HG02623 (cell line): ENCODE results near the gene ASCC1.

Experiments used
- ATAC-seq: cut with Tn5 transposase; IDR thresholded peaks from one replicate; pipeline ENCODE4 v1.9.1; 2021; ENCODE audit warnings: moderate library complexity; ENCODE audit not compliant: unreplicated experiment

The ASCC1 gene, protein sequence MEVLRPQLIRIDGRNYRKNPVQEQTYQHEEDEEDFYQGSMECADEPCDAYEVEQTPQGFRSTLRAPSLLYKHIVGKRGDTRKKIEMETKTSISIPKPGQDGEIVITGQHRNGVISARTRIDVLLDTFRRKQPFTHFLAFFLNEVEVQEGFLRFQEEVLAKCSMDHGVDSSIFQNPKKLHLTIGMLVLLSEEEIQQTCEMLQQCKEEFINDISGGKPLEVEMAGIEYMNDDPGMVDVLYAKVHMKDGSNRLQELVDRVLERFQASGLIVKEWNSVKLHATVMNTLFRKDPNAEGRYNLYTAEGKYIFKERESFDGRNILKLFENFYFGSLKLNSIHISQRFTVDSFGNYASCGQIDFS

DNA sequence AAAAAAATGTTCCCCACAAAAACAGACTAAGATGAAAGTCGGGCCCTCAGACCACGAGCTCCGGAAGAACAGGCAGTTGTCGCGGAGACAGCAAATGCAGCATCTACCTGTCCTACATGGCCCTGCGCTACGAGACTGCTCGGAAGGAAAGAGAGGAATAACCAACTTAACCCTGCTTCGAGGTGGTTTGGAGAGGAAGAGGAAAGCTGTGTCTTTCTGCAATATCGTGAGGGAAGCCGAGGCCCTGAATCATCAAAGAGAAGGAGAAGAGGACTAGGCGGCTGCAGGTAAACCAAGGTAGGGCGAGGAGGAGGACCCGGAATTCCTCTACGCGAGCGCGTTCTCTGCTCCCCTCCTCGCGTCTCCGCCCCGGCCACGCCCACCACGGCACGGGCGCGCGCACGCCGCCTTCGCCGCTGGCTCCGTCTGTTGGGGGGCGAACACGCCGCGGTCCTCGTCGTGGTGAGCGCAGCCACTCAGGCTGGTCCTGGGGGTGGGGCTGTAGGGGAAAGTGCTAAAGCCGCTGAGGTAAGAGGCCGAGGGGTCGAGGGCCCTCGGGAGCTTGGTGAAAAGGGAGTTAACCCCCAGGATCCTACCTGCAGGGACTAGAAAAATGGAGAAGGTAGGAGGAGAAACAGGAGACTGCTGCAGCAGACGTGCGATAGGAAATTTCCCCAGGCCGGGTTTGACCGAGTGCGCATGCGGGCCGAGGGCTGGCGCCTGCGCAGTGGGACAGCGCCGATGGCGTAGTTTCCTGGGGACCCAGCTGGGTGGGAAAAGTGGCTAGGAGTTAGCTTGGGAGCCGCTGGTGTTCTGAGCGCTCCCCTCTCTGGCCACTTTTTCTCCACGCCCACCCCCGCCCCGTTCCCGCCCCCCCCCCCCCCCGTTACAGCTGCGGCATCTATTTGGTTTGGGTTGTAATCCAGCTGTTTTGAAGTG lies at the start of gene ASCC1, which contains the start of gene ANAPC16:
Gene ASCC1 (minus strand): TSS at position 666 of the 939 bp plus-strand sequence. CDS start 2,978 bp downstream, outside the sequence.
Gene ANAPC16 (plus strand): TSS at position 402 of the 939 bp plus-strand sequence. CDS start 7,903 bp downstream, outside the sequence.
- ATAC-seq = peak; percentile 76

DNA sequence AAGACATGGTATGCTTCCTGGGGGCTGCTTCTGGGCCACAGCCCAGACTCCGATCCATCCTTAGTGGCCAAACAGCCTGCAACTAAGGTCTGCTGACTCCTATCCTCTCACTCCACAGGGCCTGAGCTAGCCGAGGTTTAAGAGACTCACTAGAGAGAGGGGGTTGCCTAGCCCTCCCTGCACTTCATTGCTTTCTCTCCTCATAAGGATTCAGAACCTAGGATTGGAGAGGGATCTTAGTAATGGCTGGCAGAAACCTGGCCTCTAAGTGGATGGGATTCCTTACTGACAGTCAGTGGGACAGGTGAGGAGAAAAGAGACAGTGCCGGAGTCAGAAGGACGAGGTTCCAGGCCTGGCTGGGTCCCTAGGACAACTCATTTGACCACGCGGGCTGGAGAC lies 49.4 kb upstream of the ASCC1 start:
- no peak for ATAC-seq

DNA sequence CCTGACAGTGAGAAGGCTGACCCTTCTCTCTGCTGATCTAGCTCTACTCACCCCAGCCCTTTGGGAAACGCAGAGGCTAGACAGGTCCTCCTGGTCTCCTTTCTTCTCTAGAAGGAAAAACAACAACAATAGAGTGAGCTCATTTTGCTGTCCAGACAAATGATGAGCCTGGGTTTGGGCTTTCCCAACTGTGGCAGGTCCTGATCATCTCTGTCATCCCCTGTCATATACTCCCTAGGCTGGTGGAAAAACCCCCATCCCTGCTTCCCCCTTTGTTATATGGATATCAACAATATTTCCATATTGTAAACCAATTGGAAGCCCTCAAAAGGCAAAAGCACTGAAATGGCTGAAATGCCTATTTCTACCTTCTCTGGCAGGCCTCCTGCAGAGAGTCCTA lies 48.5 kb upstream of the ASCC1 start:
- ATAC-seq = no peak

DNA sequence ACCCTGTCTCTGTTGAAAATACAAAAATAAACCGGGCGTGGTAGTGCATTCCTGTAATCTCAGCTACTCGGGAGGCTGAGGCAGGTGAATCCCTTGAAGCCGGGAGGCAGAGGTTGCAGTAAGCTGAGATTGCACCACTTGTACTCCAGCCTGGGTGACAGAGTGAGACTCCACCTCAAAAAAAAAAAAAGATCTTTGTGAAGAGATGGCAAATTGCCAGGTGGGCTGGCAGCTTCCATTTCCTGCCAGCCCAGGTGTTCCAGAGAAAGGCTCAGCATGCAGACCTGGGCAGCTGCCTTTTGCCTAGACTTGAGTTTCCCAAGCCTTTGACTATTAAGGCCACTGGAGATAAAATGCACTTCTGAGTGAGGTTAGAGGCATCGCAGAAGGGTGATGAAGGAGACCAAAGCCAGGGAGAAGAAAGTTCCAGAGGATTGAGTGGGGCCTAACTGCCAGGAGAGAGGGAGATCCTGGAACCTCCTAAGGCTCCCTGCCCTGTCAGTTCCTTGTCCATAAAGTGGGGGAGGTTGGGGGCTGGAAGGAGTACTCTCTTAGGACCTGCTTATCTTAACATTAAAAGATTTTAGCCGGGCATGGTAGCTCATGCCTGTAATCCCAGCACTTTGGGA lies 47.7 kb upstream of the ASCC1 start:
- no peak for ATAC-seq

DNA sequence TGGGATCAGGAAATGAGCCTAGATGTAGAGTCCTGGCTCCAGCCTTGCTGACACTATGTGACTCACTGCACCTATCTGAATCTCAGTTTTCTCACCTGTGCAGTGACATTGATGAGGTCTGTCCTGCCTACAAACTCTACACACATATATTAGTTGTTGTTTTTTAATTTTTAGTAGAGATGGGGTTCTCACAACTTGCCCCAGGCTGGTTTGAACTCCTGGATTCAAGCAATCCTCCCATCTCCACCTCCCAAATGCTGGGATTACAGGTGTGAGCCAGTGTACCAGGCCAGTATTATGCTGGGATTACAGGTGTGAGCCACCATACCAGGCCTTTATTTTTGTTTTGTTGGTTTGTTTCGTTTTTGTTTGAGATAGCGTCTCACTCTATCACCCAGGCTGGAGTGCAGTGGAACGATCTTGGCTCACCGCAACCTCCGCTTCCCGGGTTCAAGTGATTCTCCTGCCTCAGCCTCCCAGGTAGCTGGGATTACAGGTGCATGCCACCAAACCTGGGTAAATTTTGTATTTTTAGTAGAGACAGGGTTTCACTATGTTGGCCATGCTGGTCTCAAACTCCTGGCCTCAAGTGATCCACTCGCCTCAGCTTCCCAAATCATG lies 45.8 kb upstream of the ASCC1 start:
- peak; percentile 1 for ATAC-seq

DNA sequence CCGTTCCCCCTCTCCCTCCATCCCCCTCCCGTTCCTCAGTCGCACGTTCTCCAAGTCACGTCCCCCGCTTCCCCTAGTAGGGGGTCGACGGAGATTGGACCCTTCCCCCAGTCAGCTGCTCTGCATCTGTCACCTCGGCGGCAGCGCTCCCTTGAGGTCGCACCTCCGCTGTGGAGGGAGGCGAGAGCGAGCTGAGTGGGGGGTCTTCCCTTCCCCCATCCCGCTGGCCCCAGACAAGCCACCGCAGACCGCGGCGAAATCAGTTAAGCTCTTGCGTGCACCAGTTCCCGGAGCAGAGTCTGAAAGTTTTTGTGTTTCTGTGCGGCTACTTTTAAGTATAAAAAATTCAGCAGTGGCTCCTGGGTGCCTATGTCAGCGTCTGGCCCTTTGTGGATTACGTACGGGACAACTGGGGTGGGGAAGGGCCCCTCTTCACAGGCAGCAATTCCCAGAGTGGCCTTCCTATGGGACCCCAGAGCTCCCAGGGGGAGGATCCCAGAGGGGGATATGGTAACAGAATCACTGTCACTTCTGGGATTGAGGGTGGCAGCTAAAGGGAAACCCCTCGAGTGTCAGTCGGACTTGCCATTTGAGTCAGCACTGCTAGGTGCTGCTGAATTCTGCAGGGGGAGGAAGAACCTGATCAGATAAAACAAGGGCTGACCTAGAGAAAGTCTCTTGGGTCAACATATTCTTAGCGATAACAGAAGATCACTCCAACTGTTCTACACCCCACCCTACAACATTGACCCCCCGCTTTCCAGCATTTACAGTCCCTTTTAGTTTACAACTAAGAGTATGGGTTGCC lies 45.1 kb upstream of the ASCC1 start:
- peak; percentile 29 for ATAC-seq

DNA sequence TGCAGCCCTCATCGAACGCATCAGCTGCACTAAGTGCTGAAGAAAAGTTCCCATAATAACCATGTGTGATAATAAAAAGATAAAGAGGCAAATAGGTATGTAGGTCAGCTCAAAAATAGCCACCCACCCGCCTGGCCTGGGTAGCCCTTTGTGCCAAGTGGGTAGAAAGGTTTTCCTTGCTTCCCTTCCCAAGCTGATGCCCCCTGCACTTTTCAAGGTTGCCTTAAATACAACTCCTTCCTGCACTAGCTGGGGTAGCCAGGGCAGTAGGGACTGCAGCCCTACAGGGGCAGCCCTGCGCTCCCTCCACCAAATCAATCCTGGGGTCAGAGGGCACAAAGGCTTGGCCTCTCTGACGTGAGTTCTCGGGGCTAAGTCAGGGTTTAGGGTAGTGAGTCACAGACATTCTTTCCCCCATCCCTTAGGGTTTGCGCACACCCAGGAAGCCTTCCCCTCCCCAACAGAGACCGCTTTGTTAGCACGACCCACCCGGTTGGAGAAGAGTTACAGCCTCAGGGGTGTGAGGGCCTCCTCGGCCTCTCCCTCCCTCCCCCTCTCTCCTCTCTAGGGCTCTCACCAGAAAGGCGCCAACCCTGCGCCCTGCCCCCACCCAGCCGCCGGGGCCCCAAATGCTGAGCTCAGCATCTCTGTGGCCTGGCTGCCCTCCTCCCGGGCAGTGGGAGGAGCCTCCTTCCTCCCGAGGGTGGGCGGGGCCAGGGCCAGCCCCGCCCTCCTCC lies 44.3 kb upstream of the ASCC1 start:
- ATAC-seq = peak; percentile 53

DNA sequence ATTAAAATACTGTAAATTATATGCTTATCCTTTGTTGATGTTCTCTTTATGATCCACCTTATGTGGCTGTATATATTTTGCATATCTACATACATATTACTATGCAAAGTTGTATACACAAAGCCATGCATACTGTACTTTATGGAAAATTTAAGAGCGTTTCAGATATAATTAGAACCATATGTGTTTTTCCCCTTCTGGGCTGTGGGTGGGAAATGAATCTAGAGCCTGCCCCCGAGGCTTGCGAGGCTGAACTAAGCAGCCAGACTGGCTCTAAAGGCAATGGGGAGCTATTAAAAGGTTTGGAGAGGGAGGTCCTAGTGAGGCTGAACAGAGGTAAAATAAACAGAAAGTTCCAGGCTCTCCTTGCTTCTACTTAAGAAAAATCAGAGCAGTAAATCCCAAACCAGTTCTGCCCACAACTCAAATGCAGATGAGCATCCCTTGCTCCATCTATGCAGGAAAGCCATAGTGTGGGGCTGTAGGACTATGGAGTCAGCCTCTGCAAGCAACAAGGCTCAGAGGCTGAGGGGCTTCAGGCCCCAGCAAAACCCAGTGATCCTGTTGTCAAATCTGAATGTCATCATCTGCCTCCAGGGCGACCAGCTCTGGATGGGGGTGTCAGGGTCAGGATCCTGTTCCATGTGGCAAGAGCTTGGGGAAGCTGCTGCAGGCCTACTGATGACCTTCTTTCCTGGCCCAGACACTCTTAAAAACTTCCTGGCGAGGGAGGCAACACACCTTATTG lies 43.6 kb upstream of the ASCC1 start:
- no peak for ATAC-seq

DNA sequence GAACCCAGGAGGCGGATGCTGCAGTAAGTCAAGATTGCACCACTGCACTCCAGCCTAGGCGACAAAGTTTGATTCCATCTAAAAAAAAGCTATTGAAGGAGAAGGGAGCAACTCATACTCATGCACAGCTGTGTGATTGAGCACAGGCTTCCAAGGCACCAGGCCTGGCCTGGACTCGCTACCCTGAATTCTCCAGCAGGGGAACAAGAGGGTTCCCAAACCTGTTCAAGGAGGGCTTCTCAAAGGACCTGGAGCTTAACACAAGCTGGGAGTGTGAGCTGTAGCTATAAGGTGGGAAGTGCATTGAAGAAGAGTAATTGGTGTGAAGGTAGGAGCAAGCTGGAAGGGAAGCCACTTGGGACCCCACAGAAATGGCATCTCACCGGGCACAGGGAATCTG lies 42.5 kb upstream of the ASCC1 start:
- ATAC-seq = no peak

DNA sequence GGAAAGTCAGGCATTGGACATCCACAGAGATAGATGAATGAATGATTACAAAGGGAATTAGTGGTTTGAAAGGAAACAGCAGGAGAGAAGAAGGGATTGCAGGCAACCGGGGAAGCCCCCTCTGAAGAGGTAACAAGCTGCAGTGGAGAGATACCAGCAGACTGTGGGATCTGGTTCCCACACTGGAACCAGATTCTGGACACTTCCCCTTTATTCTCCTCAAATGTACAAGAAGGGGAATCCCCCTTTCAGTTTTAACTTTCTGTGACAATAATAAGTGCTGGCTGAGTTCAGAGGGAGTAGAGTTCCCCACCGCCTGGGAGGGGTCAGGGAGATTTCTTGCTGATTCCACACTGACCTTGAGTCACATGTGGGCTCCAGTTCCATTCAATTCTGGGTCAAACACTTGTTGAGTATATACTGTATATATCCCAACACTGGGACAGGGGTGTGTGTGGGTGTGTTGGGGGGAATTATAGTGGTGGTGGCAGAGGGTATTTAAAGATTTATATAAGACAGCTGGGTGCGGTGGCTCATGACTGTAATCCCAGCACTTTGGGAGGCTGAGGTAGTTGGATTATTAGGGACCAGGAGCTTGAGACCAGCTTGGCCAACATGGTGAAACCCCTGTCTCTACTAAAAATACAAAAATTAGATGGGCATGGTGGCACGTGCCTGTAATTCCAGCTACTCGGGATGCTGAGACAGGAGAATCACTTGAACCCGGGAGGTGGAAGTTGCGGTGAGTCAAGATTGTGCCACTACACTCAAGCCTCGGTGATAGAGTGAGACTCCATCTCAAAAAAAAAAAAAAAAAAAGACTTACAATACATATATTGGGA lies 41.2 kb upstream of the ASCC1 start:
- no peak for ATAC-seq

DNA sequence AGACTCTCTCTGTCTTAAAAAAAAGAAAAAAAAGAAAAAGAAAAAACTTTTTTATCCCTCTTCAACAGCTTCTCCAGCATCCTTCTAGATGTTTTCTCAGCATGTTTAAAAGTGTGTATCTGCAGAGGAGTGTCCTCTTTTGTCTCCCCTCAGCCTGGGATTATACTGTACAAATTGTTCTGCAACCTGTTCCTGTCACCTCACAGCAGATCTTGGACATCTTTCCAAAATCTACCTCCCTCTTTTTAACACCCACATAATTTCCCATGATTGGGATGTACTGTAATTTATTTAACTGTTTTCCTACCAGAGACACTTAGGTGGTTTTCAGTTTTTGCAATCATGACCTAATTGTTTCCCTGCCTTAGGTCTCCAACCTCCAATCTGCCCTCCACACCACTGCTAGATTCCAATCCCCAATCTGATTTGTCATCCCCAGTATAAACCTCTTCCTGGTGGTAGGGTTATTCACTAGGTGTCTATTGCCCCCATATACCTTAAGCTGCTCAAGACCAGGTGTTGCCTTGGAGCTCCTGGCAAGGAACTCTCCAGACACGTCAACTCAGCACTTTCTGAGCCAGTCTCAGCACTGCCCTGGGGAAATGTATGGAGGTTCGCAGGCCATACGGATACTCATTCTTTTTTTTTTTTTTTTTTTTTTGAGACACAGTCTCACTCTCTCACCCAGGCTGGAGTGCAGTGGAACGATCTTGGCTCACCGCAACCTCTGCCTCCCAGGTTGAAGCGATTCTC lies 40.1 kb upstream of the ASCC1 start:
- no peak for ATAC-seq

DNA sequence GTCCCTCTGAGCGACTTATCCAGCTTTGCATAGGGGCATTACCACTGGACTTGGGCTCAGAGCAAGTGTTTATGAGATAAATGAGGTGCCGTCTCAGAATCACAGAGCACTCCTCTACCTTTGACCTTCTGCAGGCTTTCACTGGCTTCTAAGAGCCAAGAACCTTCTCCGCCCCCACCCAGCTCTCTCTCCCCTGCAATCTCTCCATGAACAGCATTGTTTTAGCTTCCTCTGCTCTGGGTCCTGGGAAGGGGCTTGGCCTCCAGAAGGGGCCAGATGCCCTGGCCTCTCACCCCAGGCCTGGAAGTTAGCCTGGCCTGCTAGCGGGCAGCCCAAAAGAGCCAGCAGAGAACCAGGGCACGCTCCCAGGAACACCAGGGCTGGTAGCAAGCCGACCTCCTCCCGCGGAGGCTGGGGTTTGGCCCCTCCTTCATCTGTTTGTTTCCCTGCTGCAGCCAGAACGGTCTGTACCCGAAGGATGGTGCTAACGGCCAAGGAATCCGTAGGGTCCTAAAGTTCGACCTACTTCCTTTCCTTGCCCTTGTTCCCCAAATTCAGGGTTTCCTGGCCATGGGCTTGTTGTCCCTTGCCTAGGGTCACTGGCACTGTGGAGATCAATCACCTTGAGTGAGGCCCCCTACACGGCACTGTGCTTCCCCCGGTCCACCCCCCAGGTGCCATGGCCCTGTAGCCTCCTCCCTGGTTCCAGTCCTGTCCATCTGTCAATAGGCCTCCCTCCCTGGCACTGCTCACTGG lies 38.9 kb upstream of the ASCC1 start:
- no peak for ATAC-seq

DNA sequence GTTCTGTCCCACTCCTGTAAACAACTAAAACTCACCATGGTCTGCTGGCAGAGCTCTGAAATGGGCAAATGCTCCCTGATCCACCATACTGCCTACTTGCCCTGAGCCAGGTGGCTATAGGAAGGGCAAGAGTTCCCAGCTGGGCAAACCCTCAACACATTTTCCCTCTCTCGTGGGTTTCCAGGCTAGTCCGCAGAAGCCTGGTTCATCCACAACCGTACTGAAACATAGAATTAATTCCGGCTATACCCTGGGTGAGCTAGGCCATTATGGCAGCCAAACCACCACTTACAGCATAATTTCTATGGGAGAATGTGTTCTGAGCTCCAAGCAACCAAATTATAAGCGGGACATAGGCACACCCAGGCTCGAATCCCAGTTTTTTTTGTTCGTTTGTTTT lies 37.5 kb upstream of the ASCC1 start:
- ATAC-seq = no peak

DNA sequence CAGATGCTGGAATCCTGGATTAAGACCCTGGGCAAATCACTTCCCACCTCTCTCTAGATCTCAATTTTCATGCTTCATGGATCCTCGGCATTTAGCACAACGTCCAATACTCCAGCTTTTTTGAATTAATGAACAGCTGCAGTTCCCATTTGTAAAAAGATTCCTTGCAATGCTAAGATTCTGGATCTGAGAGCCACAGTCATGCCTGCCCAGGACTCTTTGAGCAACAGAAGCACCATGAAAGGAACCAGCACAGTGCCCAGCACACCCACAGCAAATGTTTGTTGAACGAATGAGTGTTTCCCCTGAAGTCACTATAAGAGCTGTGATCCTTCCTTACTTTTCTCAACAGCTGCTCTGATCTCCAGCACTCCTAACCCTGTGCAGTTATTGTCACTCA lies 36.9 kb upstream of the ASCC1 start:
- ATAC-seq = no peak

DNA sequence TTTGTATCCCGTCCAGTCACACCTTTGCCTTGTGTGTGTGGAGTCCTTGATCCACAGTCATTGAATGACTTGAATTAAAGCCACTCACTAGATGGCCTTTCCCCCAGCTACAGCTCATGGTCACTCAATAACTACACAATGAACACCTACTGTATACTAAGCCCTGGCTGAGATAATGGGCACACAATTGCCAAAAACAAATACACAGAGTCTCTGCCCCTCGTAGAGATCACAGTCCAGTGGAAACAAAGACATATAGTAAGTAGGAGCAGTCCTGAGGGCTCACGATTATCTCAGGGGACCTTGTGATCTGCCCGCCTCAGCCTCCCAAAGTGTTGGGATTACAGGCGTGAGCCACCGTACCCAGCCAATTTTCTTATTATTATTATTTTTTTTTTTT lies 35.6 kb upstream of the ASCC1 start:
- ATAC-seq = no peak

DNA sequence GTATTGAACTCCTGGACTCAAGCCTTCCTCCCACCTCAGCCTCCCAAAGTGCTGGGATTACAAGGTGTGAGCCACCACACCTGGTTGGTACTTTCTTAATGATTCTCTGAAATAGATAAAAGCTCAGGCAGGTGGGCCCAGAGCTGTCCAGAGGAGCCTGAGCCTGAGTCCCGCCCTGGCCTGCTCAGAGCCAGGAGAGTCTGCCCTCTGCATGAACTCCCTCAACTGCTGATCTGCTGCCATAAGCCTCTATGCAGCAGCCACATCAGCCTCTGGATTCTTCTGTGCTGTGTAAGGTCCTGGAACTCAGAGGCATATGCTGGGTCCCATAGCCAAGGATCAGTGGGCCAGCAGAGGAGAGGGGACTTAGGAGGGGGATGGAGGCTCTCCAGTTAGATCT lies 34.6 kb upstream of the ASCC1 start:
- no peak for ATAC-seq
